GM19397 (cell line): ENCODE results near the gene LRRN4CL.
"Not testable (repeated sequence)": the region's sequence is repeated elsewhere in the genome, so short reads cannot be mapped to it uniquely, and the experiment has no call there.

Source experiments
- ATAC-seq: cut with Tn5 transposase; IDR thresholded peaks from one replicate; pipeline ENCODE4 v1.9.1; 2021; ENCODE audit warnings: mild to moderate bottlenecking, moderate library complexity; ENCODE audit not compliant: unreplicated experiment

LRRN4CL gene

DNA sequence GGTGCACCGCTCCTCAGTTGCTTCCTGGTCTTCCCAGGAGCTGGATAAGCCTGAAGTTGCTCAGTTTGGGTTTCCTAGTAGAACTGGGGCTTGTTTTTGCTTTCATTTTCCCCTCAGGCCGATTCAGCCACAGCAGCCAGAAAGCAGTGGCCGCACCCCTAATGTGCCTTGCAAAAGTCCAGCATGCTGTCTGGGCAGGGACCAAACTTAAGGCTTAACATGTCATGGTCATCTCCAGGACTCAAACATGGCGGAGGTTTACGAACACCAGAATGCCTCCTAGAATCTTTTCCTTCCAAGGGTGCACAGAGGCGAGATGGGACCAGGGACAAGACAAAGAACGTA lies 20.6 kb upstream of the LRRN4CL start:
- ATAC-seq = no peak

DNA sequence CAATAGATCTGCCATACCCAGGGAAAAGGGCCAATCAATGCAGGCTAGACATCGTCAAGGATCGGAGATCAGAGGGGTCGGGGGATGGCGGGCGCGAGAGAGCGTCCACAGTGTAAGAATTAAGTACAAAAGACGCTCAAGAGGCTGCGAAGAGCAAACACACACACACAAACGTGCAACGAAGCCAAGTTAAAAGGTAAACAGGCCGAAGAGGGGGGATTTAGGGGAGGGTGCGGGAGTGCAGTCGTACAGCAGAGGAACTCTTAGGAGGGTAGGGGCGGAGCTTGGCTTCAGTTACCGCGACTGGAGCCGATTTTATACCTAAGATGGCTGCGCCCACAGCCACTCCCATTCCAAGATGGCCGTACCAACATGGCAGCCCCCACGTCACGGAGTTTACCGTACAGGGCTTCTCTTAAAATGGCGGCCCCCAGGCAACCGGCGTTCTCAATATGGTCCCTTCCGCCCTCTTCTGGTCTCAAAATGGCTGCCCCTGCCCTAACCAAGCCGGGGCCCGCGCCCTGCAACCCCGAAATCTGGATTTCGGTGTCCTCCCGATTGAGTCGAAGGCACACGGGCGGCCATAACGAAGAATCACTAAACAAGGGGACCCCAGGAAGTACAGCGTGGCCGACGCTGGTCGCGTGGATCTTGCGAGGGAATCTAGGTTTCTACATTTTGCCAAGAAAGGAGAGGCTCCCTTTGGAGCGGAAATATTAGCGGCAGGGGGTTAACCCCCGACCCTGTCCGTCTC lies 20.1 kb upstream of the LRRN4CL start:
- ATAC-seq = peak; percentile 66

DNA sequence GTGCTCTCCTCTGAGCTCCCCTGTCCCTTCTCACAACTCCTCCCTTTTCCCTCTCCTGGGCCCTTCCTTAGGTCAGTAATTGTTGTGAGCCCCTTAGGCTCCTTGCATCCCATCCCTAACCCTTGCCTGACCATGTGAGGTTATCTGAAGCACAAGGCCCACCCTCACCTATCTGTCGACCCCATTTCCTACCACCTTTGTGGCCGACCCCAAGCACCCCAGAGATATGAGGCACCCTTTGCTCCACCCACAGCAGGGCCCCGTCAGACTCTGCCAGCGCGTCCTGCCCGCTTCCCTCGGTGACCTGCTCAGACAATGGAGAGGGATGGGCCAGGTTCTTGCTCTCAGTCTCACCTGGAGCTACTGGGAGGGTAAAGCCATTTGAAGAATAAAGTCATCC lies 19.5 kb upstream of the LRRN4CL start:
- no peak for ATAC-seq

DNA sequence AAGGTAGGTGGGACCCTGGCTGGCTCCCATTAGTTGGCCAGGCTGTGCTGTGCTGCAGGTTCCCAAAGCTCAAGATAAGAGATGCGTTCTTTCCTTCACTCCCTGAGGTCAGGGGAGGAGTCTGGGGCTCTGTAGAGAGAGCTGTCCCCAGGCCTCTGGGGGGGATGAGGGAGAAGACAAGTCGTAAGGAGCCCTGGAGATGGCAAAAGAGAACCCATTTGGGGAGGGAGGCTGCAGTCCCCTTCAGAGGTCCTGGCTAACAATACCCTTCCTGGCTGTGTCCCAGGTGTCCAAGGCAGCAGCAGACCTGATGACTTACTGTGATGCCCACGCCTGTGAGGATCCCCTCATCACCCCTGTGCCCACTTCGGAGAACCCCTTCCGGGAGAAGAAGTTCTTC lies 19.1 kb upstream of the LRRN4CL start:
- no peak for ATAC-seq

DNA sequence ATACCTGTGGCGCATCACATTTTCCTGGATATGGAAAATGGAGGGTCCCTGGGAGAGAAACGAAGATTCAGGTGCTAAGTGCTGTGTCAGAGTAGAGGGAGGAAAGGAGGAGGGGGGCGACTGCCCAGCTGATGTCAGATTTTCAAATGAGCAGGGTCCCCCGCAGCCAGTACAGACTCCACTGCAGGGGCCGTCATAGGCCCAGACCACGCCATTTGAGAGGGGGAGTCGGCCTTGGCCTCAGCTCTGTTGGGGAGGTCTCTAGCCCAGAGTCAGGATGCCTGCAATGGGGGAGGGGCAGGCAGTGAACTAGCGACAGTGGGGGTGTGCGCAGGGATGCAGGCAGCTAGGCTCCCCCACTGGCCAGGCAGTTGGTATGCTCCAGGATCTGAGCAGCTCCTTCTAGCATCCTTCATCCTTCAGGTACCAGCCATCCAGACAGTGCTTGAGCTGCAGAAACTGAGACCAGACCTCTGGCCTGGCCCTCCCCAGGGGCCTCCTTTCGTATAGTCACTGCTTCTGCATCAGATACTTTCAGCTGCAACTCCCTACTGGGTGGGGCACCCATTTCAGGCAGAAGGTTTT lies 18.0 kb upstream of the LRRN4CL start, which contains the start of the genes BSCL2 and GNG3:
TSS of gene BSCL2 (minus strand) at position 148 of the 585 bp plus-strand sequence. CDS start 229 bp downstream, outside the sequence.
TSS of gene GNG3 (plus strand) at position 400 of the 585 bp plus-strand sequence. CDS start 620 bp downstream, outside the sequence.
- no peak for ATAC-seq

DNA sequence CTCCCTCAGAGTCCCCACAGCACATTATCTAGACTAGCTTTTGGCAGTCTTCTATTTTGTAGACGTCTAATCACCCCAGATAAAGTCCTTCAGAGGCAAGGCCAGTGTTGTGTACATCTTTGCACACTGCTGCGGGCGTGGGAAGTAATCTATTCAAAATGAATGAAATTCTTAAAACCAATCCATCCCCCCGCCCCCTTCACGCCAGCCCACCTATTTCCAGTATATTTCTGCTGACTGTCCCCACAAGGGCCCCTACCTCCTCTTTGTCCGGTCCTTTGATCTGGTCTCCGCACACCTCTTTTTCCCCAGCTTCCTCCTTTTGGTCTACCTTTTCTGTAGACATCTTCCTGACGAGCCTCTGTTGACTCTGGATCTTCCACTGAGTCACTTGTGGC lies 17.5 kb upstream of the LRRN4CL start:
- no peak for ATAC-seq

DNA sequence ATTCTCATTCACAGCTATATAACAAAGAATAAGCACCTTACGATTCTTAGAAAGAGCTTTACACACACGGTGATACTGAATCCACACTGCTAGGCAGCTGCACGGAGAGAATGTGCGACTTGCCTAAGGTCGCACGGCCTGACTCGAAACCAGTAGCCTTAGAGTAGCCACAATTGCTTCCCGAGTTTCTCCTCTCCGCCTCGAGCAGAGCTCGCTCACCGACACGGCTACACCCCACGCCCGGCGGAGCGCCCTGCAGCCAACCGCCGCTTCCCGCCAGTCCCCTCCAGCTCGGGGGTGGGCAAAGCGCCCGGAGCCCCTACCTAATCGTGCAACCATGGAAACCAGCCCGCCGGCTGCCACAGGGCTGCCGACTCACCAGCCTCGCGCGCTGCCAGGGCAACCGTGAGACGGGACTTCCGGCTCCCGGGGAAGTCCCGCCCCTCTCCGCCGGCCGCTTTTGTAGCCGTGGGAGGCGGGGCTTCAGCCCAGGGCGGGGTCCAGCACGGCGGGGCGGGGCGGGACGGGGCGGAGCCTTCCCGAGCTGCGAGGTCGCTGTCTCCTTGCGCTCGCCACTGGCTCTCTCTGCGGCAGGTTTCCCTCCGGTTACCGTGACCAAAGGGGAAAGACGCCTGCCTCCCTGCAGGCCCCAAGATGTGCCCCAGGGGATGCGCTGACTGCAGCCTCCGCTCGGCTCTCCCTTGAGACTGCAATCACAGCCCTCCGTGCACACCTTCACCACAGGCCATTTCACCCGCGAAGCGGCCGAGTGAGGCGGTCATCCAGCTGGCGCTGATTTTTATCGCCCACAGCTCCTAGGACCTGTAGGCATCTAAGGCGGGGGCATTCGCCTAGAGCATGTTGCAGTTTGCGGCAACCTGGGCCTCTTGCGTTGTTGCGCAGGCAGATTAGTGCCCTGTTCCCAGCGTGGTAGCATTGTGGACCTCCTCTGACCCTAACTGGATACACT lies 16.8 kb upstream of the LRRN4CL start:
- peak; percentile 61 for ATAC-seq

DNA sequence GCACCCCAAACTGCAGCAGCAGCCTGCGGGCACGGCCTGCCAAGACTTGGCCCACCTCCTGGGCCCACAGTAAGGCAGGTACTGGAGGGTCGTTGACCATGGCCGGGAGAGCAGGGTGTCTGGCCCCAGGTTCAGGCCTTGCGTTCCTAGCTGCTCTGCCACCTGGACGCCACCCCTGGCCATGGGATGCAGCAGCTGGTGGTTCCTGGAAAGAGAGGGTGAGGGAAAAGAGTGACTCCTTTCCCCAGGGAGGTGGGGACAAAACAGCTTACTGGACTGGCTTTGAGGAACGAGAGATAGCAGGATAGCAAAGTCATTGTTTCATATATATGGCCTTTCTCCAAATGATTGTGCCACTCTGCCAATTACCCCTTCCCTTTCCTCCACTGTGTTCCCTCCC lies 16.1 kb upstream of the LRRN4CL start:
- ATAC-seq = no peak

DNA sequence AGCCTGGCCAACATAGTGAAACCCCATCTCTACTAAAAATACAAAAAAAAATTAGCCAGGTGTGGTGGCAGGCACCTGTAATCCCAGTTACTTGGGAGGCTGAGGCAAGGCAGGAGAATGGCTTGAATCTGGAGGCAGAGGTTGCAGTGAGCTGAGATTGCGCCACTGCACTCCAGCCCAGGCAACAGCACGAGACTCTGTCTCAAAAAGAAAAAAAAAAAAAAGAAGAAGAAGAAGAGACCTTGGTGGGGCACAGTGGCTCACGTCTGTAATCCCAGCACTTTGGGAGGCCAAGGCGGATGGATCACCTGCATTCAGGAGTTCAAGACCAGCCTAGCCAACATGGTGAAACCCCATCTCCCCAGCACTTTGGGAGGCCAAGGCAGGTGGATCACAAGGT lies 14.6 kb upstream of the LRRN4CL start:
- ATAC-seq = not testable (repeated sequence)

DNA sequence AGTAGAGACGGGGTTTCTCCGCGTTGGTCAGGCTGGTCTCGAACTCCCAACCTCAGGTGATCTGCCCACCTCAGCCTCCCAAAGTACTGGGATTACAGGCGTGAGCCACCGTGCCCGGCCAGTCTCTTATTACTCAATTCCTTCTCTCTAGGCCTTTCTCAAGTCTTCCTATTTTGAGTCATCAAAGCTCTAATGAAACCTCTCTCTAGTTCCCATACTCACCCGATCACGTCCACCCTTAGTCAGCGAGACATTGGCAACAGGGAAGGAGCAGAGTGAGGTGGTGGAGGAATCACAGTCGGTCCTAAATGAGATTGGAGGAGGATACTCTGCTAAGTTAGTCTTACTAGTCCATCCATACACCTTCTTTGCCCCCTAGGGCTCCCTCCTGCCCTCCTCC lies 12.9 kb upstream of the LRRN4CL start:
- no peak for ATAC-seq

DNA sequence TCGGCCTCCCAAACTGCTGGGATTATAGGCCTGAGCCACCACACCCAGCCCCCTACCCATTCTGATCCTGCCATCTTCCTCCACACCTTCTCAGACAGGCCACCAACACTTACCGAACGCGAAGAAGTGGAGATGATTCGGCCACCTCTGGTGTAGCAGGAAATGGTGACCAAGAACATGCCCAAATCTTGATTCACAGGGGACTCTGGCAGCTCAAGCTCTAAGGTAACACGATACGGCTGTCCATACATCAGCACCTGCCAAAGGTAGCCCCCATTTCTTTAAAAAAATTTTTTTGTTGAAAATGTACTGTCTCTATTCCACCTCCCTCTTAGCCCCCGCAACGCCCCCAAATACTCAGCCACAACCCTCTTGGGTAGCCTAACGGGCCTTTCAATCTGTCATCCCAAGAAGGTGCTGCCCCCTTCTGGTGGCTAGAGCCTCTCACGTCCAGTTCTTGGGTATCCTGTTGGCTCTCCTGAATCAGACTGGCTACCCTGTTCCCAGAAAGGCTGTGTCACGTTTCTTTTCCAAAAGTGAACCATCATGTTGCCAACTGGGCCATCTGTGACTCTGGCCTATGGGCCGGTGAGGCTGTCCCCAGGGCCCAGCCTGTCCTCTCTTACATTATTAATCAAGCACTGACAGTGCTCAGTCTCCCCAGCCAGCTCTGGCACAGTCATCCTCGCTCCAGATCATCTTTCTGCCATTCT lies 5.3 kb upstream of the LRRN4CL start:
- no peak for ATAC-seq

DNA sequence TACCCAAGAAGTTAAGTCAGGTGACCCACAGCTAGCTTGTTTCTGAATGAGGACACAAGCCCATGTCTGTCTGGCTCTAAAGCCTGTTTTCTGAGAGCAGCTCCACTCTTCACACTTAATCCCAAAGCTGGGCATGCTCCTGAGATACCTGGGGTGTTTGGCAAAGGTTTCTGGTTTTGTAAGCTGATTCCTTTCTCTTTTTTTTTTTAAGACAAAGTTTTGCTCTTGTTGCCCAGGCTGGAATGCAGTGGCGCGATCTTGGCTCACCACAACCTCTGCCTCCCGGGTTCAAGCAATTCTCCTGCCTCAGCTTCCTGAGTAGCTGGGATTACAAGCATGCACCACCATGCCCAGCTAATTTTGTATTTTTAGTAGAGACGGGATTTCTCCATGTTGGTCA lies 4.3 kb upstream of the LRRN4CL start:
- ATAC-seq = not testable (repeated sequence)

DNA sequence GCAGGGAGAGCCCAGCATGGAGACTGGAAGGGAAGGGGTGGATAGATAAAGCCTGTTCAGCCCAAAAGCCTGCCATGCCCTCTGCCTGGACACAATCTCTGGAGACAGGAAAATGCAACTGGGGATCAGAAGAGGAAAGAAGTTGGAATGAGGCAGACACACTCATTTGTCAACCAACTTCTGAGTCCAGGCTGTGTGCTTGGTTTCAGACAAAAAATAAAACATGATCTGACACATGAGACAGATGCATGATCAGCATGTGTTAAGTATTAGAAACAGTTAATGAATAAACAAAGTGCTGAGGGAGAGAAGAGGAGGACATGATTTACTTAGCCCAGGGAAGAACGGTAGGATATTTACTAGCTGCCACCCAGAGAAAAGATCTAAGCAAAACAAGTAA lies 839 bp downstream of the LRRN4CL start:
- ATAC-seq = no peak

DNA sequence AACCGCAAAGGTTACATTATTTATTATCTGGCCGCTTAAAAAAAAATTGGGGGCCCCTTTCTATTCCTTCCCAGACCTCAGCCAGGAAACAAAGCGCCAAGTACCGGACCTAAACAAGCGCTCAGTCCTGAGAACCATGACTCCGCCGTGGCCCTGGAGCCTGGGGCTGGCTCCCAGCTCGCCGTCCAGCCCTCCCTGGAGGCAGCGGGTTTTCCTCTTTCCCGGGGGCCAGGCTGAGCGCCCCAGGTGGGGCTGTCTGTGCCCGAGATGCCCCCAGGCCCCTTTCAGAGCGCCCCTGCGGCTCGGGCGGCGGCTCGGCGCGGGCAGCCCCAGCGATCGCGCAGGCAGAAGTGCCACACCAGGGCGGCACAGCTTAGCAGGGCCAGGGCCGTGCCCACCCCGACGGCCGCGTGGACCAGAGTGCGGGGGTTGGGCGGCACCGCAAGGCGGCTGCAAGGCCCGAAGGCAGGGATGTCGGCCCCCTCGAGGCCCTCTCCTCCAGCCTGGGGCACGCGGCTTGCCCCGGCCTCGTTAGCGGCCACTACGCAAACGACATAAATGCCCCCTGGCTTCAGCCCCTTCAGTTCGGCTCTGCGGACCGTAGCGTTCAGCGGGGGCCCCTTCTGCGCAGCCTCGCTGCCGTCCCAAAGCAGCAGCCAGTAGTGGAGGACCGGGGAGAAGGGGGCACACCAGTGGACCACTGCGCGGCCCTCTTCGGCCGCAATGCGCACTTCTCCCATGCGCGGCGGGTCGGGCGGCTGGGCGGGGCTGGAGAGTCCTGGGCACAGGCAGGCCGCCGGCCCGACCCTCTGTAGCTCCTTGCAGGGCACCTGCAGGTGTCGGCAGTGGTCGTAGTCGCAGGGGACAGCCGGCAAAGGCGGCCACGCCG lies 1.6 kb downstream of the LRRN4CL start:
- no peak for ATAC-seq

DNA sequence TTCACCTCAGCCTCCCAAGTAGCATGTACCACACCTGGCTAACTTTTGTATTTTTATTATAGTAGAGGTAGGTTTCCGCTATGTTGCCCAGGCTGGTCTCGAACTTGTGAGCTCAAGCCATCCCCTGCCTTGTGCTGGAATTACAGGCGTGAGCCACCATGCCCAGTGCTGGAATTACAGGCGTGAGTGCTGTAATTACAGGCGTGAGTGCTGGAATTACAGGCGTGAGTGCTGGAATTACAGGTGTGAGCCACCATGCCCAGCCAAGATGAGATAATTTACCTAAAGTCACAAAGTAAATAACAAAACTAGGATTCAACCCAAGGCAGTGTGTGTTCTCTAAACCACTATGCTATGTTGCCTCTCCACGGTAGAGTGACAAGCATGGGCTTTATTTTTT lies 6.8 kb downstream of the LRRN4CL start:
- ATAC-seq = no peak

DNA sequence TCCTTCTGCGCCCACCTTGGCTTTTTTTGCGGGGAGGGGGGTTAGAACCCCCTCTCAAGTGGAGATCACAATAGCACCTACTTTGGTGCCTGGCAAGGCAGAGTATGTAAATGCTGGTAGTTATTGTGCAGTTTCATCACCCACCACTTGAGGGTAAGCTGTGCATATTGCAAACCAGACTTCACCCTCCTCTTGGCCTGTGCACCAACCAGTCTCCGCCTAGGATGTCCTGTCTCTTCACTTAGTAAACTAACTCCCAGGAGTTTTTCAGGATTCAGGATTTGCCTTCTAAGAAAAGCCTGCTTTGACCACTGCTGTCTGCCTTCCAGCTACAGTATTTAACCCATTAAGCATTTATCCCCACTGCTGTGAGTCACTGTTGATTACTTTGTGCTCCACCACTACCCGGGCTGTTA lies 8.5 kb downstream of the LRRN4CL start:
- no peak for ATAC-seq

DNA sequence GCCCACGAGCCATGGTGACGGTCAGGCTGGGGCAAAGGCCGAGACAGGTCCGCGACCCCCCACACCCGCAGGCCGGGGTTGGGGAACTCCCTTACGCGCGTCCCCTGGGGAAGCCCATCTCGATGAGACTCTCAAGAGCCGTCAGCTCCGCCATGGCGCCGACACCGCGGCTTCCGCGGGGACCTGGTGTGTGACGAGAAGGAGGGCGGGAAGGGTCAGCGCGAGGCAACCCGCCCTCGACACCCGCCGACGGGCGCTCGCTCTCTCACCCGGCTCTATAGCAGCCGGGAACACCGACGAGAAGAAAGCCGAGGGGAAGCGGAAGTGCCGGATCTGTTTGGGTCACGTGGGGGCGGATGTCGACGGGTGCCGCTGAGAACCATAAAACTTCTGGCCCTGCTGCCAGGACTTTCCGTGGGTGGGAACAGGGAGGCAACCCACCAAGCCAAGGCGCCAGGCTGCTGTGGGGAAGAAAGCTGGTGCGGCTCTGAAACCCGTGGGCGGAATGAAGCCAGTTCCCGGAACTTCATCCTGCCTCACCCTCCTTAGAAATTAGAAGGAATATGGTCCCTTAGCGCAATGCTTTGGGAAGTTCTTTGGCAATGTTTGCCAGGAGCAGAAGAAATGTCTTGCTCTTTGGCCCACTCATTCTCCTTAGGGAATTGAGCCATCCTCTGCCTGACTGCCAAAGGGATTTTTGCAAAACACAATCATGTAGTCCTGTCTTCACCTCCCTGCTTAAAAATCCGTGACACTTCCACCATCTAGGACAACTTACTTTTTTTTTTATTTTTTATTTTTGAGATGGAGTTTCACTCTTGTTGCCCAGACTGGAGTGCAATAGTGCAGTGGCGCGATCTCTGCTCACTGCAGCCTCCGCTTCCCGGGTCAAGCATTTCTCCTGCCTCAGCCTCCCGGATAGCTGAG lies 10.3 kb downstream of the LRRN4CL start, which contains the start of gene UBXN1:
TSS of gene UBXN1 (minus strand) at position 304 of the 927 bp plus-strand sequence. CDS start at position 154, 150 bp downstream.
- ATAC-seq = peak; percentile 70

DNA sequence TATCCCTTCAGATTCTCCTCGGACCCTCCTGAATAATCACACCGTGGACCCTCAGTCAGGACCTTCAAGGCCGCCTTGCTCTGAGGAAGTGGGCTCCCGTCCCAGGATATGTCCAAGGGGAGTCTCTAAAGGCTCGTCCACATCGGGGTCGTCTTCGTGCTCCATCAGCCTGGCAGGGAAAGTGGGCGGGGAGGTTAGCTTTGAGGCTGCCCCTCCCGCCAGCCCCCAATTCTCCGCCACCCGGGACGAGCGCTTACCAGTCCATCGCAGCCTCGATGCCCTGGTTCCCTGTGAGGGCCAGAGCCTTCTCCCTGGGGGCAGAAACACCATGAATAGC lies 10.9 kb downstream of the LRRN4CL start:
- no peak for ATAC-seq

DNA sequence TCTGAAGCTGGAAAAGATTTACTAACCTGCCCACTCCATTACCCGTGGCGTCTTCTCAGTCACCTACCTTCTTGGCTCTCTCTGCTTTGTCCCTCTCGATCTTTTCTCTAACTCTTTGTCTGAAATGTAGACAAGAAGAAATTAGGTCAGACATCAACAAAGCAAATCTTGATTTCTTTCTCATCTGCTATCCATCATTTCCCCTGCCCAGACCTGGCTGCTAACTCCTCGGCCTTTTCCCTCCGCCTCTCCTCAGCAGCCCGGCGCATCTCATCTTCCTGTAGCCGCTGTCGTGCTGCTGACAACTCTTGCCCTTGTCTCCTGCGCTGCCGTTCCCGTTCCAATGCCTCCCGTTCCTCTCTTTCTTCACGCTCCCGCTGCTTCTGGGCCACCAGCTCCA lies 11.6 kb downstream of the LRRN4CL start:
- no peak for ATAC-seq
